Skeletal muscle satellite cell (primary cell): Measurements from ENCODE around the gene PIWIL4.

Source experiments
- H3K27me3 ChIP-seq: 2 replicates; pipeline ENCODE4 v1.7.0; 2013; ENCODE audit warnings: low read length; ENCODE audit not compliant: control insufficient read depth, insufficient read depth
- H3K36me3 ChIP-seq: 2 replicates; pipeline ENCODE4 v1.7.0; 2013; ENCODE audit warnings: mild to moderate bottlenecking, control low read depth, low read length; ENCODE audit not compliant: insufficient read depth
- H3K4me1 ChIP-seq: 2 replicates; pipeline ENCODE4 v1.7.0; 2013; ENCODE audit warnings: low read length; ENCODE audit not compliant: control insufficient read depth, insufficient read depth
- H3K4me2 ChIP-seq: 2 replicates; pipeline ENCODE4 v1.7.0; 2013; ENCODE audit warnings: mild to moderate bottlenecking, low read length
- H3K4me3 ChIP-seq: 2 replicates; pipeline ENCODE4 v1.7.0; 2013; ENCODE audit warnings: low read length
- H3K9ac ChIP-seq: 2 replicates; pipeline ENCODE4 v1.7.0; 2013; ENCODE audit warnings: mild to moderate bottlenecking, low read depth, low read length, moderate library complexity
- H3K9me3 ChIP-seq: replicated peaks from 2 replicates; pipeline ENCODE4 v1.7.0; 2013; ENCODE audit warnings: mild to moderate bottlenecking, control low read depth, low read length

PIWIL4 gene

GRCh38 chr11:94669023-94669422, 101.9 kb downstream of the PIWIL4 start:
- Histone ChIP-seq H3K27me3 (peaks cover 13% of the 10 kb centered on the region), H3K4me3 (no peak overlapping the region), H3K9ac (no peak overlapping the region), H3K4me2 (no peak overlapping the region), H3K36me3 (no peaks in the 10 kb centered on the region), H3K4me1 (peaks cover 8% of the 10 kb centered on the region), H3K9me3 (no peaks in the 10 kb centered on the region)
